Thoracic aorta (tissue), 2 donors: ENCODE data around the gene NMNAT2. TPM values are rescaled to one million over a fixed set of nuclear protein-coding genes. Genes with fewer than 3 reads are reported as not detected.

Source experiments
- ATAC-seq: fragments of 150-250 bp; one replicate; pipeline ENCODE4 v1.8.0; 2017; ENCODE audit warnings: low read depth; ENCODE audit not compliant: insufficient number of reproducible peaks, low FRiP score
- DNase-seq: peaks from one replicate; pipeline ENCODE4 v3.0.0-alpha.2; 2020; ENCODE audit warnings: low spot score
- H3K27ac ChIP-seq, 2 donors: fragments of 200-600 bp; sonication (generic); 1 replicate in 1 of 2; 2 replicates in 1 of 2; pipeline ENCODE4 v1.5.1; 2016; ENCODE audit warnings: mild to moderate bottlenecking in 2 of 2, moderate library complexity in 2 of 2
- H3K27me3 ChIP-seq: fragments of 200-600 bp; sonication (generic); replicated peaks from 2 replicates; pipeline ENCODE4 v1.6.0; 2016; ENCODE audit warnings: mild to moderate bottlenecking; ENCODE audit not compliant: insufficient read depth
- H3K36me3 ChIP-seq: fragments of 200-600 bp; sonication (generic); one replicate; pipeline ENCODE4 v1.5.1; 2016
- H3K4me1 ChIP-seq, 2 donors: fragments of 200-600 bp; sonication (generic); 1 replicate in 1 of 2; 2 replicates in 1 of 2; pipeline versions ENCODE4 v1.5.1 to v1.6.0; 2016; ENCODE audit warnings: low read depth in 2 of 2, mild to moderate bottlenecking in 1 of 2; ENCODE audit not compliant: control insufficient read depth in 1 of 2
- H3K4me3 ChIP-seq: fragments of 200-600 bp; sonication (generic); 2 replicates; pipeline ENCODE4 v1.5.1; 2016; ENCODE audit warnings: mild to moderate bottlenecking
- H3K9me3 ChIP-seq: fragments of 200-600 bp; sonication (generic); 2 replicates; pipeline ENCODE4 v1.5.1; 2016
- total RNA-seq, 2 donors: library from RNA; depleted of rRNA; stranded (reverse); fragments of >200 nt; gene quantifications; one replicate each; pipeline versions ENCODE4 v1.1.0 to v1.2.3, GENCODE V29; 2016
- TF ChIP-seq, protein P1 (sequence below): fragments of 200-600 bp; sonication (generic); IDR thresholded peaks from one replicate; pipeline ENCODE4 v1.5.1; 2019; ENCODE audit warnings: antibody characterized with exemption

Gene NMNAT2
- total RNA-seq, 2 donors from 2014 or later: 0.68 to 1.1 TPM

GRCh38 chr1:183270541-183271141 is 147.5 kb downstream of the NMNAT2 start:
- Histone ChIP-seq H3K27me3 (no peaks in the 10 kb centered on the region), H3K36me3 (no peaks in the 10 kb centered on the region), H3K9me3 (no peaks in the 10 kb centered on the region), H3K4me1 (peaks cover 4 to 16% of the 10 kb centered on the region in 2 donors), H3K27ac (no peak overlapping the region), H3K4me3 (no peak overlapping the region)
- TF ChIP-seq, protein P1, sequence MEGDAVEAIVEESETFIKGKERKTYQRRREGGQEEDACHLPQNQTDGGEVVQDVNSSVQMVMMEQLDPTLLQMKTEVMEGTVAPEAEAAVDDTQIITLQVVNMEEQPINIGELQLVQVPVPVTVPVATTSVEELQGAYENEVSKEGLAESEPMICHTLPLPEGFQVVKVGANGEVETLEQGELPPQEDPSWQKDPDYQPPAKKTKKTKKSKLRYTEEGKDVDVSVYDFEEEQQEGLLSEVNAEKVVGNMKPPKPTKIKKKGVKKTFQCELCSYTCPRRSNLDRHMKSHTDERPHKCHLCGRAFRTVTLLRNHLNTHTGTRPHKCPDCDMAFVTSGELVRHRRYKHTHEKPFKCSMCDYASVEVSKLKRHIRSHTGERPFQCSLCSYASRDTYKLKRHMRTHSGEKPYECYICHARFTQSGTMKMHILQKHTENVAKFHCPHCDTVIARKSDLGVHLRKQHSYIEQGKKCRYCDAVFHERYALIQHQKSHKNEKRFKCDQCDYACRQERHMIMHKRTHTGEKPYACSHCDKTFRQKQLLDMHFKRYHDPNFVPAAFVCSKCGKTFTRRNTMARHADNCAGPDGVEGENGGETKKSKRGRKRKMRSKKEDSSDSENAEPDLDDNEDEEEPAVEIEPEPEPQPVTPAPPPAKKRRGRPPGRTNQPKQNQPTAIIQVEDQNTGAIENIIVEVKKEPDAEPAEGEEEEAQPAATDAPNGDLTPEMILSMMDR: no peak
- ATAC-seq: no peak
- DNase-seq: no peak

- Histone ChIP-seq H3K4me3 (no peak overlapping the region), H3K36me3 (no peaks in the 10 kb centered on the region), H3K9me3 (no peaks in the 10 kb centered on the region), H3K4me1 (peaks cover 4 to 16% of the 10 kb centered on the region in 2 donors), H3K27me3 (no peaks in the 10 kb centered on the region), H3K27ac (no peak overlapping the region)
- DNase-seq: no peak
- ATAC-seq: no peak
- TF ChIP-seq, protein P1: no peak
These were observed 150.3 kb downstream of the NMNAT2 start for GRCh38 chr1:183267646-183268431.

DNA sequence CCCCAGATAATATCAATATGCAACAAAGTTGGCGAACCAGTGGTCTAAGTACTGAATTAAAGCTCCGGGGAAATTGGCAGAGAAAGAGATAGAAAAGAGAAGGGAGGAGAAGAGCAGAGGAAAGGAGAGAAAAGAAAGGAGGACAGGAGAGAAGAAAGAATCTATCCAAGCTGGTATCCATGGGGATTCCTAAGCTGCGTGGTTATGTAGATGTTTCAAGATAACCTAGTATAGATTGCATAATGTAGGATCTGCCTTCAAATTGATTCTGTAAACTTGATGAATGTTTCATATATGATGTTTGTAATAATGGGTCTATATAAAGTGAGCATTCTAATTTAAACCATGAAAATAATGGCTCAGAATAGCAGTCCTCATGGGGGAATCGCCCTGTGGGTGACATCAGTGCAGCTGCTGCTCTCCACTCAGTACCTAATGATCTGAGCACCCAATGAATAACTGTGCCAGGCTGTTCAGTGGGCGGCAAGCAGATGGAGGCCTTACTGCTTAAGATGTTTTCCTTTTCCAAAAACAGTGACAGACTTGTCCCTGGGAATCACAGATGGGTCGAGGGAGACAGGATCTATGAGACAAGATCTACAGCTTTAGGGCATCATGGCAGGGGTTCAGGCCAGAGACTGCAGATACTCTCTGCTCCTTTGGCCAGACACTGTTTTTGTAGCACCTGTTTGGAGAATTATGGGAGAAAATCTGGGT is 154.1 kb downstream of the NMNAT2 start:
- H3K27ac ChIP-seq: no peak overlapping the region
- DNase-seq: no peak
- H3K9me3 ChIP-seq: no peaks in the 10 kb centered on the region
- no peak for ATAC-seq
- no peaks in the 10 kb centered on the region for H3K4me1 ChIP-seq
- no peaks in the 10 kb centered on the region for H3K36me3 ChIP-seq
- no peak overlapping the region for H3K4me3 ChIP-seq
- TF ChIP-seq, protein P1: no peak
- H3K27me3 ChIP-seq: no peaks in the 10 kb centered on the region

- ATAC-seq: no peak
- H3K4me1 ChIP-seq: no peaks in the 10 kb centered on the region
- no peaks in the 10 kb centered on the region for H3K9me3 ChIP-seq
- no peak for DNase-seq
- H3K36me3 ChIP-seq: no peaks in the 10 kb centered on the region
- TF ChIP-seq, protein P1: no peak
- H3K4me3 ChIP-seq: no peak overlapping the region
- no peak overlapping the region for H3K27ac ChIP-seq
- no peaks in the 10 kb centered on the region for H3K27me3 ChIP-seq
These were observed 155.5 kb downstream of the NMNAT2 start for GRCh38 chr1:183262628-183263200.

GRCh38 chr1:183259924-183260323 is 158.3 kb downstream of the NMNAT2 start:
- no peaks in the 10 kb centered on the region for H3K9me3 ChIP-seq
- H3K27me3 ChIP-seq: no peaks in the 10 kb centered on the region
- ATAC-seq (no peak), DNase-seq (no peak)
- H3K4me3 ChIP-seq: no peak overlapping the region
- H3K4me1 ChIP-seq: no peaks in the 10 kb centered on the region
- no peaks in the 10 kb centered on the region for H3K36me3 ChIP-seq
- TF ChIP-seq, protein P1: no peak
- H3K27ac ChIP-seq: no peak overlapping the region
